IPS-18a (cell line): ENCODE results near the gene RNF5.

Source experiments
- H3K27ac ChIP-seq: one replicate; pipeline ENCODE4 v1.5.1; 2013; ENCODE audit warnings: low read length
- H3K27me3 ChIP-seq: one replicate; pipeline ENCODE4 v1.6.1; 2013; ENCODE audit warnings: mild to moderate bottlenecking, low read length; ENCODE audit not compliant: control insufficient read depth, insufficient read depth
- H3K36me3 ChIP-seq: one replicate; pipeline ENCODE4 v1.6.1; 2013; ENCODE audit warnings: low read depth, low read length; ENCODE audit not compliant: control insufficient read depth
- H3K4me1 ChIP-seq: one replicate; pipeline ENCODE4 v1.6.1; 2013; ENCODE audit warnings: low read depth, low read length; ENCODE audit not compliant: control insufficient read depth
- H3K4me3 ChIP-seq: one replicate; pipeline ENCODE4 v1.5.1; 2013; ENCODE audit warnings: low read length
- H3K9ac ChIP-seq: one replicate; pipeline ENCODE4 v1.6.1; 2013; ENCODE audit warnings: mild to moderate bottlenecking, low read length, moderate library complexity
- H3K9me3 ChIP-seq: one replicate; pipeline ENCODE4 v1.6.1; 2013; ENCODE audit warnings: low read depth, low read length; ENCODE audit not compliant: control insufficient read depth

Gene RNF5

GRCh38 chr6:32224696-32225095 lies 46.5 kb downstream of the RNF5 start:
- H3K4me3 ChIP-seq: no peak overlapping the region
- no peaks in the 10 kb centered on the region for H3K36me3 ChIP-seq
- no peak overlapping the region for H3K27ac ChIP-seq
- no peaks in the 10 kb centered on the region for H3K9me3 ChIP-seq
- H3K9ac ChIP-seq: no peak overlapping the region
- H3K4me1 ChIP-seq: no peaks in the 10 kb centered on the region
- no peaks in the 10 kb centered on the region for H3K27me3 ChIP-seq

- no peaks in the 10 kb centered on the region for H3K4me1 ChIP-seq
- H3K36me3 ChIP-seq: no peaks in the 10 kb centered on the region
- no peak overlapping the region for H3K27ac ChIP-seq
- H3K9ac ChIP-seq: no peak overlapping the region
- no peak overlapping the region for H3K4me3 ChIP-seq
- H3K27me3 ChIP-seq: no peaks in the 10 kb centered on the region
- H3K9me3 ChIP-seq: no peaks in the 10 kb centered on the region
Observed at GRCh38 chr6:32226434-32226833, 48.2 kb downstream of the RNF5 start.
